ENCODE results near the gene SLC25A6. TPM values are rescaled to one million over a fixed set of nuclear protein-coding genes. Genes with fewer than 3 reads are reported as not detected.

The SLC25A6 gene
- total RNA-seq, 2 experiments from 2014 or later = 460 to 476 TPM

- CTCF ChIA-PET = no interaction called here
- no peak for TF ChIP-seq CTCF (IDR thresholded peaks at IDR 0.05)
- peaks cover 37% of the 10 kb centered on the region for H3K4me1 Mint-ChIP-seq (ENCODE audit: low read depth)
- H3K9me3 Mint-ChIP-seq = no peaks in the 10 kb centered on the region
- intact Hi-C loops (cut with micrococcal nuclease) = no loop called here
- DNase-seq (no peak), ATAC-seq (no peak)
- H3K27ac Mint-ChIP-seq = peak overlapping the region; percentile 97
- no peaks in the 10 kb centered on the region for H3K27me3 Mint-ChIP-seq
- H3K36me3 Mint-ChIP-seq (ENCODE audit: low read depth) = peaks cover 53% of the 10 kb centered on the region
- peak overlapping the region; percentile 91 for H3K4me3 Mint-ChIP-seq
- POLR2A ChIA-PET = no interaction called here
Observed at GRCh38 chrX:1393871-1394615, 2.1 kb upstream of the SLC25A6 start.

GRCh38 chrX:1392376-1393068 is 609 bp upstream of the SLC25A6 start:
- Mint-ChIP-seq H3K27ac (peak overlapping the region; percentile 97), H3K9me3 (no peaks in the 10 kb centered on the region), H3K4me3 (peak overlapping the region; percentile 91), H3K36me3 (ENCODE audit: low read depth) (peaks cover 61% of the 10 kb centered on the region), H3K4me1 (ENCODE audit: low read depth) (peaks cover 52% of the 10 kb centered on the region), H3K27me3 (no peaks in the 10 kb centered on the region)
- peak; percentile 34 for ATAC-seq
- CTCF ChIA-PET = no interaction called here
- no peak for TF ChIP-seq CTCF (IDR thresholded peaks at IDR 0.05)
- POLR2A ChIA-PET = no interaction called here
- peak; percentile 67 for DNase-seq
- intact Hi-C loops (cut with micrococcal nuclease) = no loop called here

- intact Hi-C loops (cut with micrococcal nuclease) = no loop called here
- Mint-ChIP-seq H3K9me3 (no peaks in the 10 kb centered on the region), H3K4me3 (peak overlapping the region; percentile 91), H3K36me3 (ENCODE audit: low read depth) (peaks cover 66% of the 10 kb centered on the region), H3K27ac (peak overlapping the region; percentile 97), H3K27me3 (no peaks in the 10 kb centered on the region), H3K4me1 (ENCODE audit: low read depth) (peaks cover 54% of the 10 kb centered on the region)
- no peak for TF ChIP-seq CTCF (IDR thresholded peaks at IDR 0.05)
- ATAC-seq (no peak), DNase-seq (no peak)
- CTCF ChIA-PET = no interaction called here
- POLR2A ChIA-PET = no interaction called here
Observed at GRCh38 chrX:1391370-1391706, 575 bp downstream of the SLC25A6 start.

DNA sequence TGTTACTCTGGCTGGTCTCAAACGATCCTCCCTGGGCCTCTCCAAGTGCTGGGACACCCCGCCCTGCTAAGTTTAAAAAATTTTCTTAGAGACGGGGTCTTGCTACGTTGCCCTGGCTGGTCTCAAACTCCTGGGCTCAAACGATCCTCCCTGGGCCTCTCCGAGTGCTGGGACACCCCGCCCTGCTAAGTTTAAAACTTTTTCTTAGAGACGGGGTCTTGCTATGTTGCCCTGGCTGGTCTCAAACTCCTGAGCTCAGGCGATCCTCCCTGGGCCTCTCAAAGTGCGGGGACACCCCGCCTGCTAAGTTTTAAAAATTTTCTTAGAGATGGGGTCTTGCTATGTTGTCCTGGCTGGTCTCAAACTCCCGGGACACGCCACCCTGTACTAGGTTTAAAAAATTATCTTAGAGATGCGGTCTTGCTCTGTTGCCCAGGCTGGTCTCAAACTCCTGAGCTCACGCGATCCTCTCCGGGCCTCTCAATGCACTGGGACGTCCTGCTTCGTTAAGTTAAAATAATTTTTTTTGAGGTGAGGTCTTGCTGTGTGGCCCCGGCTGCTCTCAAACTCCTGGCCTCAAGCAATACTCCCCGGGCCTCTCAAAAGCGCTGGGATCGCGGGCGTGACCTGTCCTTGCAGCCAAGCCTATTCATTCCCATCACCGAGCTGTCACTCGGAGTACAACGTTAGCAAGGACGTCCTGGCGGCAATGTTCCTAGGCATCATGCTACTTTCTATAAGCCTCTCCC is 1.1 kb downstream of the SLC25A6 start:
- H3K9me3 Mint-ChIP-seq = no peaks in the 10 kb centered on the region
- TF ChIP-seq CTCF (IDR thresholded peaks at IDR 0.05) = no peak
- ChIA-PET POLR2A (no interaction called here), CTCF (no interaction called here)
- ATAC-seq = no peak
- intact Hi-C loops (cut with micrococcal nuclease) = no loop called here
- DNase-seq = no peak
- peak overlapping the region; percentile 91 for H3K4me3 Mint-ChIP-seq
- H3K36me3 Mint-ChIP-seq (ENCODE audit: low read depth) = peaks cover 63% of the 10 kb centered on the region
- H3K27me3 Mint-ChIP-seq = no peaks in the 10 kb centered on the region
- peaks cover 51% of the 10 kb centered on the region for H3K4me1 Mint-ChIP-seq (ENCODE audit: low read depth)
- peak overlapping the region; percentile 97 for H3K27ac Mint-ChIP-seq

GRCh38 chrX:1389993-1390285 is 2.0 kb downstream of the SLC25A6 start:
- ChIA-PET POLR2A (no interaction called here), CTCF (no interaction called here)
- peaks cover 43% of the 10 kb centered on the region for H3K4me1 Mint-ChIP-seq (ENCODE audit: low read depth)
- H3K36me3 Mint-ChIP-seq (ENCODE audit: low read depth) = peaks cover 64% of the 10 kb centered on the region
- H3K27me3 Mint-ChIP-seq = no peaks in the 10 kb centered on the region
- no peak overlapping the region for H3K27ac Mint-ChIP-seq
- no peak for DNase-seq
- TF ChIP-seq CTCF (IDR thresholded peaks at IDR 0.05) = no peak
- no peak for ATAC-seq
- no peaks in the 10 kb centered on the region for H3K9me3 Mint-ChIP-seq
- H3K4me3 Mint-ChIP-seq = peak overlapping the region; percentile 91
- intact Hi-C loops (cut with micrococcal nuclease) = no loop called here

Data from activated CD8-positive, alpha-beta T cell treated with anti-CD3 and anti-CD28 coated beads for 36 hours (primary cell).